NCI-H82 treated with DMSO at 0.1 percent for 48 hours (cell line): Measurements from ENCODE around the gene KRT14.
"Not testable (repeated sequence)": the region's sequence is repeated elsewhere in the genome, so short reads cannot be mapped to it uniquely, and the experiment has no call there.

ENCODE experiments used
- DNase-seq: peaks from one replicate; lab custom pipeline; 2025; ENCODE audit not compliant: unreplicated experiment; lab: John Stamatoyannopoulos, UW

The KRT14 gene

DNA sequence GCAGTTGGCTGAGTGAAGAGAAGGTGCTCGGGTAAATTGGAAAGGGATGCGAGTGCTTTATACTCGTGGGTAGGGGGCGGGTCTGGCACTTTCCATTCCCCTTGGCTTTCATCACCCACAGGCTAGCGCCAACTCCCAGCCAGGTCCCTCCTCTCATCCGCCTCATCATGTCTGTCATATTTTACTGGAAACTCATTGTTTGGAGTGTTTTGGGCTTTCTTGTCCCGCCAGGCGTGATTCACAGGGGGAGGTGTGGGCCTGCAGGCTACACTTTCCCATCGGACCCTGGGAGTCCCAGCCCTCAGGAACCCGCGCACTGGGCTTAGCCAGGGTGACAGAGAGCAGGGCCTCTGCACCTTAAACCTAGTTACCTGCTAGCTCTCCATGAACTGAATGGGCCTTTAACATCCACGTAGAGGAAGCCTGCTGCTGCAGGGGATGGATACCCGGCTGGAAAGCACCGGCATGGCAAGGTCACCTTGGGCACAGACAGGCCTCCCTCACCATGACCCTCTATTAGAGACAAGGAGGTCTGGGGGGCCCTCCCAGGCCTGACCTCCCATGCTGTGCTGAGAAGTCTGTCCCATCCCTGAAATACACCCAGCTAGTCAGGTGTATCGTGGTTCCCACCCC lies at the start of gene KRT14:
KRT14 (minus strand) TSS at position 33 of the 633 bp plus-strand sequence. CDS start 61 bp downstream, outside the sequence.
- no peak for DNase-seq

DNA sequence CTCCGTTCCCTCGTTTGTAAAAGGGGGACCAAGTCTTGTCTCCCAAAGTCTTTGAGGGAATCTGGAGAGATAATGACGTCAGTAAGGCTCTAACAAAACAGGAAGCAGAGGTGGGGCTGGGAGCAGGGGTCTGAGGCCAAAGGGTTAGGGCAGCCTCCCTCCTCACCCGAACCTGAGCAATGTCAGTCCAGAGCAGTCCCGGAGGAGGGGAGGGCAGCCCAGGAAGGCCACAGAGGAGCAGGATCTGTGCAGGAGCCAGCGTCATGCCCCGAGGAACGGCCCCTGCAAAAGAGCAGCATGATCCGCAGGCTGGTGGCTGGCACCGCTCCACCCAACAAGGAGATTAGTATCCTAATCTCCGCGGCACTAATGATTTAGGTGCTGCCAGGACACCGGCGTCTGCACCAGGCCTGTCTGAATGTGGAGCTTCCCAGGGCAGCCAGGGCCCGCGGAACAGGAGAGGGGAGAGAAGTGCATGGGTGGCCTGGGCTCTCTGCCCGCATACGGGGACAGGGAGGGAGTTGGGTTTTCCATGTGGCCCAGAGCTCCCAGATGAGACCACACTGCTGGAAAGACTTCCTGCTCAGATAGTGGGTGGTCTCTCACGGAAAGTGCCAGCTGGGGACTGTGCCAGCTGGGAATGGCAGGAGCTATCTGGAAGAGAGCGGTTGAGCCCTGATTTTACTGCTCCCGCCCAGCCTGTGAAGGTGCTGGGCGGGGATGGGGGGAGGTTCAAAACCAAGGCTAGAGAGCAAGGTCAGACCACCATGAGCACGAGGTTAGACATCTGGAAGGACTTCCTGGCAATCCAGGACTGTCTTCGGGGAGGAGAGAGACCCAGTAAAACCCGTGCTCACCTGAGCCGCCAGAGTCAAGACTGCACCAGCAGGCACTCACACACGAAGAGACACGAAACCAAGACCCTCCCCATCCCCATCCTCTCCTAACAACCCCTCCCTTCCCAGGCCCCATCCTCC lies 48.7 kb upstream of the KRT14 start:
- no peak for DNase-seq

- DNase-seq, result no peak
These were observed 47.9 kb upstream of the KRT14 start for GRCh38 chr17:41634639-41635038.

DNA sequence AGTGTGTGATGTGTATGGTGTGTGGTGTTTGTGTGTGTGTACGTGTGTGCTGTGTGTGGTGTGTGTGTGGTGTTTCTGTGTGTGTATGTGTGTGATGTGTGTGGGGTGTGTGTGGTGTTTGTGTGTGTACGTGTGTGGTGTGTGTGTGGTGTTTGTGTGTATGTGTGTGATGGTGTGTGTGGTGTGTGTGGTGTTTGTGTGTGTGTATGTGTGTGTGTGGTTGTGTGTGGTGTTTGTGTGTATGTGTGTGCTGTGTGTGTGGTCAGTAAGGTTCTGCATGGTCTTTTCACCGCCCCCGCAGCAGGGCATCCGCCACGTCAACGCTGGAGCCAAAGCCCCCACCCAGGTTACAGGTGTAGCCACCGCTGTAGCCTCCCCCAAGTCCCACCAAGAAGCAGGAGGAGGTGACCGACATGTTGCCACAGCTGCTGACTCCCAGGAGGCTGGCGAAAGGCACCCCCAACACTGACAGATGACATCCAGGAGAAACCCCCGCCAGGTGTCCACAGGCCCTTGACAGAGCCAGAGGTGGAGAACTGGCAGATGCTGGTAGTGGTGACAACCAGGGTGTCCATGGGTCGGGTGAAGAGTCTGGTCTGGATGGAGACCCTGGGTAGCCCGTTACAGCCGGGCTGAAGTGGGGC lies 47.0 kb upstream of the KRT14 start:
- DNase-seq, result no peak

DNA sequence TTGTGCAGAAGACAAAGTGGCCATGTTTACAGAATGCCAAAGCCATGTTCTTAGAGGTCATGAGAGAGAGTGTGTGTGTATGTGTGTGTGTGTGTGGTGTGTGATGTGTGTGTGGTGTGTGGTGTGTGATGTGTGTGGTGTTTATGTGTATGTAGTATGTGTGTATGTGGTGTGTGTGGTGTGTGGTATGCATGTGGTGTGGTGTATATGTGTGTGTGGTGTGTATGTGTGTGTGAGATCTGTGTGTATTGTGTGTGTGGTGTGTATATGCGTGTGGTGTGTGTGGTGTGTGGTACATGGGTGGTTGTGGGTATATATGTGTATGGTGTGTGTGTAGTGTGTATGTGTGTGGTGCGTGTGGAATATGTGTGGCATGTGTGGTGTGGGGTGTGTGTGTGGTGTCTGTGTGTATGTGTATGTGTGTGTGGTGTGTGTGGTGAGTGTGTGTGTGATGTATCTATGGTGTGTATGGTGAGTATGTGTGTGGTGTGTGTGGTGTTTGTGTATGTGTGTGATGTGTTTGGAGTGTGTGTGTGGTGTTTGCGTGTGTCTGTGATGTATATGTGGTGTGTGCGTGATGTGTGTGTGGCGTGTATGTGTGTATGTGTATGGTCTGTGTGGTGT lies 45.9 kb upstream of the KRT14 start:
- DNase-seq, result no peak

GRCh38 chr17:41631898-41632285 lies 45.2 kb upstream of the KRT14 start:
- DNase-seq, result no peak

DNA sequence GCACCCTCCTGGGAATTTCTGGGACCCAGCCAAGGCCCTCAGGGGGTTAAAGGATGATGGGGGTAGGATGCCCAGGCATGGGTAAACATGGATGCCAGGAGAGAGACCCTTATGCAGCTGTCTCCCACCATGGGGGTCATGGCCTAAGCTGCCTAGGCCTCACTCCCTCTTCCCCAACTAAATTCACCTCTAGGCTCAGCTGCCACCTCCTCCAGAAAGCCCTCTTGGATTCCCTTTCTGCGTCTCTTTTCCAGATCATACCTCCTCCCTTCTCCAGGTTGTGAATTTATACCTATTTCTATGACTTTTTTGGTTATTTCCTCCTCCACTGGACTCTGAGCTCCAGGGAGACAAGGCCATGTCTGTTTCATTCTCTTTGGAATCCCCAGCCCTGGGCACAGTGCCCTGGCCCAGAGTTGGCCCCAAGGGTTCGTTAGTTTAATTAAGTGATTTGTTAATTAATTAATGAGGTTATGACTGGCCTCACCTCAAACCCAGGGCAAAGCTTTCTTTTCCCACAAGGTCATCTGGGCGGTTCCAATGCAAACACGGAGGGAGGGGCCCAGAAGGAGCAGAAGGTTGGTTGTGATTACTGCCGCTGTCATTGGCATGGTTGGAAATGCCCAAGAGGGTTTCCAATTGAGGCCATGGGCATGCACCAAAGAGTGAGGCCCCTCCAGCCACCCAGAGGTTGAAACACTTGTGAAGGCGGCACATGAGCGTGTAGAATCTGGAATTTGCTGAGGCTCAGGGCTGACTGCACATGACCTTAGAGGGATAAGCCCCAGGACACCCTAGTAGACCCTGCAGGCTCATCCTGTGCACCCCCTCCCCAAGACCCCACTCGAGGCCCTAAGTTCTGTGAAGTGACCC lies 44.6 kb upstream of the KRT14 start:
- no peak for DNase-seq

DNA sequence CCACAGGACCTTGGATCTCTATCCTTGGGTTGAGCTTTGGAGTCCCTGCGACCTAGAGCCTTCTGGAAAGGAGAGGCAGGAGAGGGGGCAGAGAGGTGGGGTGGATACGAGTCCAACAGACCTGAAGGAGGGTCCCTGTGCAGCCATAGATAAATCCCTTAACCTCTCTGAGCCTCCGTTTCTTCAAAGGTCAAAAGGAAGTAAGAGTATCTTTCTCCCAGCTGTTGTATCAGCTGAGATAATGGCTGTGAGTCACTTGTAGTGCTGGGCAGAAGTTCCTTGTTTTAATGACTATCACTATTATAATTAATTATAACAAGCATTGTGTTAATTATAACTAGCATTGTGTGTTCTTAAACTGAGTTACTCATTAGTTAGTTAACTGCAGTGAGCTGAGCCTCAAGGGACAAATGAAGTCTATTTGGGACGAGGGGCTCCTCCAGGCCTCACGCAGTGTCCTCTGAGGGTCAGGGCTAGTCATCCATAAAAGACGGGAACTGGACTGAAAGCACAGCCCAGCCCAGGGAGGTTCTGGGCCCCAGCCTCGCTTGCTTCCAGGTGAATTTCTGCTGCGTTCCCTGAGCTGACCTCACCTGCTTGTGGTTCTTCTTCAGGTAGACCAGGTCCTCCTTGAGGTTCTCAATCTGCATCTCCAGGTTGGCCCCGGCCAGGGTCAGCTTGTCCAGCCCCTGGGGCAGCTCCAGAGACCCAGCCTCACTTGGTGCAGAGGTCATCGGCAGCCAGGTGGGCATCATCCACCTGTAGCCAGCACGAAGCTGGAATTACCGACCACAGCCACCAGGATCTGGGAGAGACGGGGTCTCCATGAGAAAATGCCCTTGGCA lies 43.4 kb upstream of the KRT14 start:
- no peak for DNase-seq

DNA sequence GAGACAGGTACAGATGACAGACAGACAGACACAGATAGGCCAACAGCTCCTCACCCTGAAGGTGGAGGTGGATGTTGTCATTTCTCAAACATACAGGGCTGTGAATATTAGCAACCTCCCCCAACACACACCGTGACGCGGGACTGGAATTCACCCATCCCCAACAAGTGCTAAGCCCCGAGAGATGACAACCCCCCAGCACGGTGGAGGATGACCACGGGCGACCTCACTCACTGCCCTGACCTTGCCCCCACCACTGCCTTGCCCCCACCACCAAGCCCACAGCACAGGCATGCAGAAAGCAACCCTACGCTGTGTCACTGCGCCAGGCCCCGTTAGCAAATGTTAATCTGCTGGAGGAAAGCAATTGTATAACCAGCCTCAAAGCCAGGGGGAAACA lies 42.6 kb upstream of the KRT14 start:
- no peak for DNase-seq

GRCh38 chr17:41628621-41629255 lies 42.0 kb upstream of the KRT14 start:
- DNase-seq, result not testable (repeated sequence)

DNA sequence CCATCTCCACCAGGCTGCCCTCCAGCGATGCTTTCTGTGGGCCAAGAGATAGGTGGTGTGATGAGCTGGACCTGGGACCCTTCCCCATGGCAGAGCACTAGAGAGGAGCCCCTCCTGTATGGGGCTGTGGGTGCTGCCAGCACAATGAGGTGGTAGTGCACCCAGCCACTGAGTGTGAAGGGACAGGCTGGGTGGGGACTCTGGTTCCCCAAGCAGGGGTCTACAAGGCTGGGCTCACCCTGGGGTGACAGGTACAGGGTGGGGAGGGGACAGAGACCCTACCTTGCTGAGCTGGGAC lies 41.3 kb upstream of the KRT14 start:
- DNase-seq, result not testable (repeated sequence)

GRCh38 chr17:41627316-41628072 lies 40.8 kb upstream of the KRT14 start:
- DNase-seq, result no peak

GRCh38 chr17:41626914-41627295 lies 40.2 kb upstream of the KRT14 start:
- not testable (repeated sequence) for DNase-seq

GRCh38 chr17:41626028-41626913 lies 39.6 kb upstream of the KRT14 start:
- DNase-seq, result not testable (repeated sequence)

DNA sequence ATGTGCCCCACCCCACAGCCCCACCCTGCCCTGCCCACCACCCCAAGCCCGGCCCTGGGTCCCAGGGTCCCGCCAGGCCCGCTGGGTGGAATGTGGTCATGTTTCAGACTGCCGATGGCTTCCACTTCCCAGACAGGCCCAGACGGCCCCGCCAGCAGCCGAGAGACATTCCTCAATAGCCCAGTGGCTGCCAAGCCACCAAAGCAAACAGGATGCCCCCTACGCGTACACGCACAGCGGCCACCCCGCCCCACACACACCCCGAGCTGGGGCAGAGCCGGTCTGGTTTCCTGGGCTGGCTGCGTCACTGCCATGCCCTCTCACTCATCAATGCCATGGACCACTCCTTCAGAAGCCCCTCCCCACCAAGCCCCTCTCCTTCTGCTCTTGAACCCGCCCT lies 38.9 kb upstream of the KRT14 start:
- no peak for DNase-seq

DNA sequence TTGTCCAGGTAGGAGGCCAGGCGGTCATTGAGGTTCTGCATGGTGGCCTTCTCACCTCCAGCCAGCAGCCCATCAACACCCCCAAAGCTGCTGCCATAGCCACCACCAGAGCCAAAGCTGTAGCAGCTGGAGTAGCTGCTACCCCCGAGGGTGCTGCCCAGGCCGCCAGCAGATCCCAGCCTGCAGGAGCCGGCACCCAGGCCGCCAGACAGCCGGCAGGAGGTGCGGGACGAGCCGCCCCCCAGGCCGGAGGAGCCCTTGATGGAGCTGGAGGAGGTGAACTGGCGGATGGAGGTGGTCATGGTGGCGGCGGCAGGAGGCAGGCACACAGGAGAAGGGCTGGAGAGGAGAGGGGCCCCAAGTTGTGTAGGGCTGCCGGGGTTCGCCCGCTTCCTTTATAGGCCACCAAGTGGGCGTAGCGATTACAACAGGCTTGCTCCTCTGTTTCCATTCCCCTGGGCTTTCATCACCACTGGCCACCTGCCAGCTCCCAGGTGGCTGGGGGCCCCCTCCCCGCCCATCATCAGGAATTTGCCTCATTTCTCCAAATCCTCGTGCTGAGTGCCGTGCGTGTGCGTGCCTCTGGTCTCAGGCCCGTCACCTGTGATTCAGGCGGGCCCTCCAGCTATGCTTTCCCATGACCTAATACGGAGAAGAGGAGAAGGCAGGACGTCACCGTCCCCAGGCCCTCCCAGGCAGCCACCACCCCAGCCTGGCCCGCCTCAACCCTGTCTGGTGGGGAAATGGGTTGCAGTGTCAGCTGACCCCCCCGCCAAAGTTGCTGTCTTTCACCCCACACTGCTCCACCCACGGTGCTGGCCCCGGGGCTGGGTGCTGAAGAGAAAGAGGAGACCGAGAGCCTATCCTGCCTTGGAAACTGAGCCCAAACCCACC lies 37.8 kb upstream of the KRT14 start, which contains the start of gene KRT17:
KRT17 (minus strand) TSS at position 368 of the 894 bp plus-strand sequence; CDS start at position 302, 66 bp downstream.
- DNase-seq, result no peak
